ENCODE results near the gene MAGEA4. TPM values are rescaled to one million over a fixed set of nuclear protein-coding genes. Genes with fewer than 3 reads are reported as not detected.

MAGEA4 gene
- total and polyA plus RNA-seq, 2 of the 8 experiments (the other 6 are each of a cell fraction or from before 2014, with no cell fraction given) = 0.45 to 0.67 TPM

- TF ChIP-seq RXRA (IDR thresholded peaks at IDR 0.05; ENCODE audit: insufficient read depth, low read depth, low read length) (no peak), CHD2 (IDR thresholded peaks at IDR 0.05; ENCODE audit: low read length) (no peak)
Observed at GRCh38 chrX:151958101-151958500, 45.4 kb downstream of the MAGEA4 start (continued).
